GM12873 (cell line): Measurements from ENCODE around the gene TECR.

Experiments used
- TF ChIP-seq, protein P1 (sequence below): IDR thresholded peaks from 2 replicates; pipeline ENCODE4 v1.5.1; 2012; ENCODE audit warnings: low read depth, mild to moderate bottlenecking, moderate library complexity, low read length, control low read depth; ENCODE audit not compliant: insufficient read depth; ENCODE audit errors: missing control alignments

TECR gene

DNA sequence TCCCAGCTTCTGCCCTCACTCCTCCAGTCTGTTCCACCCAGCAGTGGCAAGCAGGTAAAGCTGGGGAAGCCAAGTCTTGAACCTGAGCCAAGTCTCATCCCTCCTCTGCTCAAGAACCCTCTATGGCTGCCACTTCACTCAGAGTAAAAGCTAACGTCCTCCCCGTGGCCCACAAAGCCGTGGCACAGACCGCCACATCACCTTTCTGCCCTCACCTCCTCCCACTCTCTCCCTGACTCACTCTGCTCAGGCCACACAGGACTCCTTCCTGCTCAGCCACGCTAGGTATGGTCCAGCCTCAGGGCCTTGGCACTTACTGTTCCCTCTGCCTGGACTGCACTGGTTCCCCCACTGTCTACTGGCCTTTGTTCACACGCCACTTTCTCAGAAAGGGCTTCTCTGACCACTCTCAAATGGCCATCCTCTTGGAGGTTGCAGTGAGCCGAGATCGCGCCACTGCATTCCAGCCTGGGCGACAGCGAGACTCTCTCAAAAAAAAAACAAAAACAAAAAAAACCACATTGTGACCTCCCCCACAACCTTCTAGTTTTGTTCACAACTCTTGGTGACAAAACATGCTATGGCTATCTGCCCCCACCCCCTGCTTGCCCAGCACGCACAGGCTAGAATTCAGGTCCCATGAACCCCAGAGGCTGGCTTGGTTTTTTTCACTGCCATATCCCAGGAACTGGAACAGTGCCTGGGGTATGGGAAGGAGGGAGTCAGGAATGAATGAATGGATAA lies 26.7 kb downstream of the TECR start:
- TF ChIP-seq, protein P1, sequence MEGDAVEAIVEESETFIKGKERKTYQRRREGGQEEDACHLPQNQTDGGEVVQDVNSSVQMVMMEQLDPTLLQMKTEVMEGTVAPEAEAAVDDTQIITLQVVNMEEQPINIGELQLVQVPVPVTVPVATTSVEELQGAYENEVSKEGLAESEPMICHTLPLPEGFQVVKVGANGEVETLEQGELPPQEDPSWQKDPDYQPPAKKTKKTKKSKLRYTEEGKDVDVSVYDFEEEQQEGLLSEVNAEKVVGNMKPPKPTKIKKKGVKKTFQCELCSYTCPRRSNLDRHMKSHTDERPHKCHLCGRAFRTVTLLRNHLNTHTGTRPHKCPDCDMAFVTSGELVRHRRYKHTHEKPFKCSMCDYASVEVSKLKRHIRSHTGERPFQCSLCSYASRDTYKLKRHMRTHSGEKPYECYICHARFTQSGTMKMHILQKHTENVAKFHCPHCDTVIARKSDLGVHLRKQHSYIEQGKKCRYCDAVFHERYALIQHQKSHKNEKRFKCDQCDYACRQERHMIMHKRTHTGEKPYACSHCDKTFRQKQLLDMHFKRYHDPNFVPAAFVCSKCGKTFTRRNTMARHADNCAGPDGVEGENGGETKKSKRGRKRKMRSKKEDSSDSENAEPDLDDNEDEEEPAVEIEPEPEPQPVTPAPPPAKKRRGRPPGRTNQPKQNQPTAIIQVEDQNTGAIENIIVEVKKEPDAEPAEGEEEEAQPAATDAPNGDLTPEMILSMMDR, result peak; percentile 14

DNA sequence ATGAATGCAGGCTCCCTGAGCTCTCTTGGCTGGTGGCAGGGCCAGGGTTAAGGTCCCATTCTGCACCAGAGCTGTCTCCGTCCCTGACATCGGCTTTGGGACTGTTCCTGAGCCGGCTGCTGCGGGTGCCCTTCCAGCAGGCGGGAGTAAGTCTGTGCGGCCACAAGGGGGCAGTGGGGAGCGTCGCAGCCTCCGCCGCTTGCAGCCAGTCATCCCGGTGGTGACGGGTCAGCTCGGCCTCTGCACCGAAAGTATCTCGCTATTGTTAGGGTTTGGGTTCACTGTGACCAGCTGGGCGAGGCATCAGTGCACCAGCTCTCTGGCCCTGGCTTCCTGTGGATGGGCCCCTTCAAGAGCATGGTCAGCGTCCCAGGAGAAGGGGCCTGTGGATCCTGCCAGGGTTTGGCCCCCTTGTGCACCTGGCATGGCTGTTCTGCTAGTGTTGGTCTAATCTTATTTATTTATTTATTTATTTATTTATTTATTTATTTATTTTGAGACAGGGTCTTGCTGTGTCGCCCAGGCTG lies 27.3 kb downstream of the TECR start:
- TF ChIP-seq, protein P1, result peak; percentile 99

DNA sequence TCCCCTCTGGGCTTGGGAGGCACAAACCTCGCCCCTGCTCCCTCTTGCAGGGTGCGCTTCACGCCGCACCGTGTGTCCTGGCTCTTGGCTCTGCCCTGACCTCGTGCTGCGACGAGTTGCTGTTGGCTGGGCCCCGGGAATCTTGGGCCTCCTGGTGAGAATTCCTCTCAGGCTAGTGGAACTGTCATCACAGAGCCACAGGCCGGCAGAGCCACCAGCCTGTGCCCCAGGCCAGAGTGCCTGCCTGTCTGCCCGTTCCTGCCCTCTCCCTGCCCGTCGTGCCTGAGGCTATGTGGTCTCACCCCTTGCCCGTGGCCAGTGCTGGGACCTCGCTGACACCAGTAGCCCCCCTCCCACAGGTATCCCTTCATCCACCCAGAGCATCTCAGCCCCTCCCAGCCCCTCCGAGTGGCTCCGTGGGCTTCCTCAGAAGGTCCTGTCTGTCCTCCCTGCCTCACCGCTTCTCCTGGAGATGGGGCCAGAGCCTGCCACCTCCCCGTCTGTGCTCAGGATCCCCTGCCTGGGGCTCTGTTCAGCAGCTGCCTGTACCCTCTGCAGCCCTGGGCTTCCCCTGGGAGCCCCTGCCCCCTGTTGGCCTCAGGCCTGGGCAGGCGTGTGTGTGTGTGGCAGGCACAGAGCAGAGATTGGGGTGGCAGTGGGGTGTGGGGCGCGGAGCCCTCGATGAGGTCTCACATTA lies 29.1 kb downstream of the TECR start:
- TF ChIP-seq, protein P1, result no peak

DNA sequence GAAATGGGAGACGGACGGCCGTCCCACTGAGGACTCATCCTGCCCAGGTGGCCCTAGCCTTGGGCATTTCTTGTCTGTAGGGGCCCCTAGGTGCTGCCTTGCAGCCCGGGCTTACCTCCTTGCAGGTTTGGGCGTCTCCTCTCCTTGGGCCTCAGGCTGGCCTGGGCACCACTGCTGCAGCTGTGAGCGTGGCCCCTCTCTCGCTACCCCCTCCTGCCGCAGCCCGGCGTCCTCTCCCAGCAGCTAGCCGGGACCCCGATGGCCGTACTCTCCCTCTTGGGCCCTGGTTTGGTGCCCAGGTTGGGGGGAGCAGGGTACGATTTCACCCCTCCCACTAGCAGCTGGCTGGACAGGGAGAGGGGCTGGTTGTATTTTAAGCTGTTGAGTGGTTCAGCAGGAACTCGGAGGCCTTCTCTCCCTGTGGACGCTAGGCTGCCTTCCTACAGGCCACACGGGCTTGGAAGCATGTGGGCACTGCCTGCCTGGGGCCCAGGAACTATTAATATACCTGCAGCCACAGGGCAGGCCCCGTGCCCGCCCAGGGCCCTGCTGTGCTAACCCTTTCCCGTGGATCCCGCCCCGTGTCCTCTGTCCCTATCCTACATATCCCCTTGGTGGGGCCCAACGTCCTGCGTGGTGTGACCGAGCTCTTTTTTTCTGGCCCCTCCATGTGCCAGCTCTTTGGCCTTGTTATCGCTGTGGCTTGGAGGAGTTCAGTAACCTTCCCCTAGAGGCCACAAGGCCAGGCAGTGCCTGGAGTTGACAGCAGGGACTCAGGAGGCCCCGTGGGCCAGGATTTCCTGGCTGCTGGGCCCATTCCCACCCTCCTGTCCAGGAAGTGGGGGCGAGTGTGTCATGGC lies 30.8 kb downstream of the TECR start:
- TF ChIP-seq, protein P1, result no peak

DNA sequence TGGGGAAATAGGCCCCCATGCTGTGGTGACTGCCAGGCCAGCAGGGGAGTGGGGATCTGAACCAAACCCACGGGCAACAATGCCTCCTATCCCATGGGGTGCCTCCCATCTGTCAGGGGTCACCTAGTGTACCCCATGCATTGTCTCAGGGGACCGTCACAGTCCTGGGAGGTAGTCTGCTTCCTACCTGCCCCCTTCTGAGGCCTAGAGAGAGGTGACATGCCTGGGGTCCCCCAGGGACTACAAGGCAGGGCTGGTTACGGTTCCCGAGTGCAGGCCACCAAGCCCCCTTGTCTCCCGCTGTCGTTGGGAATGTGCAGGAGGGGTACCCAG lies 31.3 kb downstream of the TECR start:
- TF ChIP-seq, protein P1, result no peak

DNA sequence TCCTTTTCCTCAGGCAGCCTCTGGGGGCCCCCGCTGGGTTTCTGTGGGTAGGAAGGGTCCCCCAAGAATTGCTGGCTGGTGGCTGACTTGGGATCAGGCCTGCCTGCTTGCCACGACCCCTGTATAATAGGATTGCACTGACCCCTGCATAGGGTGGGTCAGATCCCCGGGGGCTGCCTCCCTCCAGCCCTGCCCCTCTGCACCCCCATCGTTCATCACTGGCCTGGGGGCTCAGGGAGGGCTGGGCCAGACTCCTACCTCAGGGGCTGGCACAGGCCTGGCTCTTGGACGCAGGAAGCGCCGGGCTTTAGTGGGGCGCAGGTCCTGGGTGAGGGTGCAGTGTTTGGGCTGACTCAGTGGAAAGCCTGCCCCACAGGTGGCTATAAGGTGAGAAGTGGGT lies 31.9 kb downstream of the TECR start:
- TF ChIP-seq, protein P1, result no peak
